ENCODE measurements around the gene ELL3. TPM values are rescaled to one million over a fixed set of nuclear protein-coding genes. Genes with fewer than 3 reads are reported as not detected.

ELL3 gene
- 3.9 and 6.8 TPM in 2 replicates for total RNA-seq

DNA sequence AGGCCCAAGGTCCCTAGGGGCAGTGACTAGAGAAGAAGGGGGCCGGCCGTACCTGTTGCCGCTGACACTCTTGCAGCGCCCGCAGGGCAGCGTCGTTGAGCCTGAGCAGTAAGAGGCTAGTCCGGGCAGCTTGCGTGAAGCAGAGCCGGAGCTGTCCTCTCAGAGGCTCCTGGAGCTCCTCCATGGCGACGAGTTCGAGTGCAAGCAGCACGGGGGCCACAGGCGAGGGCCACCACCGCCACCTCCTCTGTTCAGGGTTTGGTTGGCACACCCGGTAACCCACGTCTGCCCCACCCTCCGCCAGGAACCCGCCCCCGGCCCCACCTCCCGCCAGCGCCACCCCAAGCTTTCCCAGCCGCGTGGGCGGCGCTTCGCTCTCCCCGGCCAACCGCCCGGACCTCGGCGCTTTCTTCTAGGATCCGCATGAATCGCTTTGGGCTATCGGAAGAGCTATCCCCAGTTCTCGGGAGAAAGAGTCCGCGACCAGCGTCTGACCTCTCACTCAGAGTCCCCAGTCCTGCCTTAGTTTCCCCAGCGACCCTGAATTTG, at the start of gene ELL3:
ELL3 (minus strand) TSS at position 249 of the 549 bp plus-strand sequence; CDS start at position 184, 65 bp downstream.

DNA sequence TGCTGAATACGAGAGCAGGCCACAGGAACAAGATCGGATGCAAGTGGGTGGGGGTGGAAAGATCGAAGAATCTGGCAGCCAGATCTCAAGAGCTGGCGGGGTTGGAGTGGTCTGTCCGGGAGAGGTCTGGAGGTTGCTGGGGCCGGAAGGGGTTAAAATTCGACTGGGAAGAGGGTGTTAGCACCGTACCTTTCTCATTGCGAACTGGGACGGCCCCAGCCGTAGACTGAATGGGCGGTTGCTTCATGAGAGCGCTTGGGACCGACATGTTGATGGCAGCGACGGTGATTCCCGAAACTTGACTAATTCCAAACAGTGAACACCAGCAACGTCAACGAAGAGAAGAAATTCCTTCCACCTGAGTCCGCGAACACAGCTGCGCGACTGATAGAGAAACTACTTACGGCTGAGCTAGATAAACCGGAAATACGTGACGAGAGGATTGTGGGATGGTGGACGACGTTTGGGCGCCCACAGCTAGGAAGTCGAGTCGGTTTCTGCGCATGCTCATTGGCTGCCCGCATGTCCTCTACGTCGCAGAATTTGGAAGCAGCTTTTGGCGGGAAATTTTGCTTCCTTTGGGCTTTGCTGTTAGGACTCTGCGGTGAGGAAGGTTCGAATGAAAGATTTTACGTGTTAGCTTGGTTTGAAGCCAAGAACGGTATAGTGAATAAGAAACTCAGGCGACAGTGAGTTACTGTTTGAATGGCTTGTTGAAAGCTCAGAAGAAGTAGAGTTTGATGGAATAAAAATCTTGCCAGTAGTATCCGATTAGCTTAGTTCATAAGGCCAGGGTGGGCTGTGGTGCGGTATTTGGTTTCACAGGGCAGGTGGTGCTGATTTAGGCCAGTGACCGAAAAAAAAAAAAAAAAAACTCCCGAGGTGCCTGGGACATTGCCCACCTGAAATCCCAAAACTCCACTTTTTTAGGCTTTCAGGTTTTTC, 47.8 kb upstream of the ELL3 start, which contains the start of gene MFAP1:
MFAP1 (minus strand) TSS at position 389 of the 945 bp plus-strand sequence; CDS start at position 268, 121 bp downstream.

DNA sequence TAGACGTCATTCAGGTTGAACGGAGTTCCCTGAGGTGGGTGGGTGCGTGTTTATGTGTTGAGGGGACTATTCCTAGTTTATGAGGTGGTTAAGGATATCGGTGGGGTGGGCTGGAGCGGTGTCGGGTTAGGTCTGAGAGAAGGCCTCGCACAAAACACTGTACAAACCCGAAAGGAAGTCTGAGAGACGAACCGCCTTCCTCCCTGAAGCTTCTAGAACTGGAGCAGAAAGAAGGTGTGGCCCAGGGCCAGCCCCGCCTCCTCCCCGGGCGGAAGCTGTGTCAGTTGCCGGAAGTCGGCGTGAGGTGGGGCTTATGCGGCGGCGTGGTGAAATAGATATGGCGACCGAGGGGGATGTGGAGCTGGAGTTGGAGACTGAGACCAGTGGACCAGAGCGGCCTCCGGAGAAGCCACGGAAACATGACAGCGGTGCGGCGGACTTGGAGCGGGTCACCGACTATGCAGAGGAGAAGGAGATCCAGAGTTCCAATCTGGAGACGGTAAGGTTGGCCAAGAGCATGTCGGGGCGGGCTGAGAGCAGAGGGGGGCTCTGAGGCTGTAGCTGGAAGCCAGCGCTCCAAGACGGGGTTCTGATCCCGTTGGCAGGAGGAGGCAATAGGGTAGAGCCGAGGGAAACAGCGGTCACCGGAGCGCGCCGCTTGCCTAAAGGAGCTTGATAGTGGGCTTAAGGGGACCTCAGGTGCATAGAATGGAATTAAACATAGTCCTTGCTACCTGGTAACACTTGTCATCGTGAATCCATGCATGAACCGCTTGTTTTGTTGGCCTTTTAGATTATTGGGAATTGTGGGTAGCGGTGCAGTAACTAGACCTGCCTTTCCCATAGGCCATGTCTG, 23.7 kb upstream of the ELL3 start, which contains the start of gene HYPK:
HYPK (plus strand) TSS at position 314 of the 856 bp plus-strand sequence; CDS start at position 338, 24 bp downstream.

DNA sequence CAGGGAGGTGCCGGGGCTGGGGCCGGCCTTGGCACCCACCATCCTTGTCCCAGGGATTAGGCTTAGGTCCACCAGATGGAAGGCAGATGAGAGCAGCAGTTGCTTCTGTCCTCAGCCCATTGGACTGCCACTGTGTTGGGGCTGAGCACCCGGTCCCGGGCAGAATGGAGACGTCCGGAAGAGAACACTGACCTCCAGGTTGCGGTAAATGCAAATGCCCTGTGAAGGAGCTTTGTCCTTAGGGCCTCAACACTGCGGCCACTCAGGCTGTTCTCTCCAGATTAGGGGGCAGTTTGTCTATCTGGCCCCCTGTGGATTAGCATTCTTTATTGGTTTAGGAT, 23.1 kb upstream of the ELL3 start, which contains the start of gene SERINC4:
SERINC4 (minus strand) TSS at position 276 of the 341 bp plus-strand sequence; CDS start at position 42, 234 bp downstream.

GRCh38 chr15:43791993-43792760, 15.4 kb upstream of the ELL3 start, which contains the start of gene SERF2:
TSS of gene SERF2 (plus strand) at chr15:43792320. CDS start at chr15:43792377, 57 bp downstream.

GRCh38 chr15:43746245-43746902, 30.4 kb downstream of the ELL3 start, which contains the start of gene PDIA3:
TSS of gene PDIA3 (plus strand) at chr15:43746438. CDS start at chr15:43746540, 102 bp downstream.

Other genes starting within 250 kb of the ELL3 start
- 8.7 and 14.7 TPM in 2 replicates for gene PPIP5K1, start 186.8 kb downstream of the ELL3 start, total RNA-seq
- gene CKMT1B, start 182.9 kb downstream of the ELL3 start, total RNA-seq, result not detected in 2 replicates
- not detected in 2 replicates for gene STRC, start 158.2 kb downstream of the ELL3 start, total RNA-seq
- 0.37 and 0.43 TPM in 2 replicates for gene CATSPER2, start 128.1 kb downstream of the ELL3 start, total RNA-seq
- gene CKMT1A, start 83.1 kb downstream of the ELL3 start, total RNA-seq, result 0.18 TPM in 1 of 2 replicates, not detected in the other
- gene PDIA3, start 30.5 kb downstream of the ELL3 start, total RNA-seq, result 135 and 192 TPM in 2 replicates
- gene SERF2, start 15.4 kb upstream of the ELL3 start, total RNA-seq, result 448 and 573 TPM in 2 replicates
- gene SERINC4, start 23.3 kb upstream of the ELL3 start, total RNA-seq, result 0.09 TPM in 1 of 2 replicates, not detected in the other
- 8.5 and 10.3 TPM in 2 replicates for gene HYPK, start 23.6 kb upstream of the ELL3 start, total RNA-seq
- gene MFAP1, start 47.7 kb upstream of the ELL3 start, total RNA-seq, result 24.9 and 31.7 TPM in 2 replicates
- 2.7 and 2.8 TPM in 2 replicates for gene WDR76, start 50.0 kb upstream of the ELL3 start, total RNA-seq